ENCODE results near the gene CEP350.
A peak's percentile ranks its signal among the peaks of the same experiment; 100 is the strongest.

The CEP350 gene, protein sequence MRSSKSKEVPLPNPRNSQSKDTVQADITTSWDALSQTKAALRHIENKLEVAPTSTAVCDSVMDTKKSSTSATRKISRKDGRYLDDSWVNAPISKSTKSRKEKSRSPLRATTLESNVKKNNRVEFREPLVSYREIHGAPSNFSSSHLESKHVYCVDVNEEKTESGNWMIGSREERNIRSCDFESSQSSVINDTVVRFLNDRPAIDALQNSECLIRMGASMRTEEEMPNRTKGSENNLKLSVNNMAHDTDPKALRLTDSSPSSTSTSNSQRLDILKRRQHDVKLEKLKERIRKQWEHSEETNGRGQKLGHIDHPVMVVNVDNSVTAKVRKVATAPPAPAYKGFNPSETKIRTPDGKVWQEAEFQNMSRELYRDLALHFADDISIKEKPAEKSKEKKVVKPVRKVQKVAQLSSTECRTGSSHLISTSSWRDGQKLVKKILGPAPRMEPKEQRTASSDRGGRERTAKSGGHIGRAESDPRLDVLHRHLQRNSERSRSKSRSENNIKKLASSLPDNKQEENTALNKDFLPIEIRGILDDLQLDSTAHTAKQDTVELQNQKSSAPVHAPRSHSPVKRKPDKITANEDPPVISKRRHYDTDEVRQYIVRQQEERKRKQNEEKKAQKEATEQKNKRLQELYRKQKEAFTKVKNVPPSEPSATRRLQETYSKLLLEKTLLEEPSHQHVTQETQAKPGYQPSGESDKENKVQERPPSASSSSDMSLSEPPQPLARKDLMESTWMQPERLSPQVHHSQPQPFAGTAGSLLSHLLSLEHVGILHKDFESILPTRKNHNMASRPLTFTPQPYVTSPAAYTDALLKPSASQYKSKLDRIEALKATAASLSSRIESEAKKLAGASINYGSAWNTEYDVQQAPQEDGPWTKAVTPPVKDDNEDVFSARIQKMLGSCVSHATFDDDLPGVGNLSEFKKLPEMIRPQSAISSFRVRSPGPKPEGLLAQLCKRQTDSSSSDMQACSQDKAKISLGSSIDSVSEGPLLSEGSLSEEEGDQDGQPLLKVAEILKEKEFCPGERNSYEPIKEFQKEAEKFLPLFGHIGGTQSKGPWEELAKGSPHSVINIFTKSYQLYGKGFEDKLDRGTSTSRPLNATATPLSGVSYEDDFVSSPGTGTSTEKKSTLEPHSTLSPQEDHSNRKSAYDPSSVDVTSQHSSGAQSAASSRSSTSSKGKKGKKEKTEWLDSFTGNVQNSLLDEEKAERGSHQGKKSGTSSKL (N-terminal part only)
- 169 to 228 reads per million in 2 donors for total RNA-seq

- DNase-seq: peak; percentile 93 to 100 (median 98)
Observed at GRCh38 chr1:179954493-179955286, at the start of gene CEP350. TSS of gene CEP350 (plus strand) at chr1:179954810. CDS start at chr1:179986182, 31,372 bp downstream.

- peak in 1 of 5 experiments; percentile 19 for DNase-seq
Observed at GRCh38 chr1:179910934-179911333, 43.7 kb upstream of the CEP350 start.

DNA sequence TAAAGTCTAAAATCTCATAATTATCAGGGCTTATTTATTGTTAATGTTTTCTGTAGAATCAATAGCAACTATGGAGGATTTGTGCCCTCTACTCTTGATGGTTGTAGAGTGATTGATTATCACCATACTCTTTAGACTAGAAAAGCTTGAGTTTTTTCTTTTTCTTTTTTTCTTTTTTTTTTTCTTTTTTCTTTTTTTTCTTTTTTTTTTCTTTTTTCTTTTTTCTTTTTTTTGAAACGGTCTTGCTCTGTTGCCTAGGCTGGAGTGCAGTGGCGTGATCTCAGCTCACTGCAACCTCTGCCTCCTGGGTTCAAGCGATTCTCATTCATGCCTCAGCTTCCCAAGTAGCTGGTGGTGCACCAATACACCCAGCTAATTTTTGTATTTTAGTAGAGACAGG lies 42.8 kb upstream of the CEP350 start:
- no peak for DNase-seq

DNA sequence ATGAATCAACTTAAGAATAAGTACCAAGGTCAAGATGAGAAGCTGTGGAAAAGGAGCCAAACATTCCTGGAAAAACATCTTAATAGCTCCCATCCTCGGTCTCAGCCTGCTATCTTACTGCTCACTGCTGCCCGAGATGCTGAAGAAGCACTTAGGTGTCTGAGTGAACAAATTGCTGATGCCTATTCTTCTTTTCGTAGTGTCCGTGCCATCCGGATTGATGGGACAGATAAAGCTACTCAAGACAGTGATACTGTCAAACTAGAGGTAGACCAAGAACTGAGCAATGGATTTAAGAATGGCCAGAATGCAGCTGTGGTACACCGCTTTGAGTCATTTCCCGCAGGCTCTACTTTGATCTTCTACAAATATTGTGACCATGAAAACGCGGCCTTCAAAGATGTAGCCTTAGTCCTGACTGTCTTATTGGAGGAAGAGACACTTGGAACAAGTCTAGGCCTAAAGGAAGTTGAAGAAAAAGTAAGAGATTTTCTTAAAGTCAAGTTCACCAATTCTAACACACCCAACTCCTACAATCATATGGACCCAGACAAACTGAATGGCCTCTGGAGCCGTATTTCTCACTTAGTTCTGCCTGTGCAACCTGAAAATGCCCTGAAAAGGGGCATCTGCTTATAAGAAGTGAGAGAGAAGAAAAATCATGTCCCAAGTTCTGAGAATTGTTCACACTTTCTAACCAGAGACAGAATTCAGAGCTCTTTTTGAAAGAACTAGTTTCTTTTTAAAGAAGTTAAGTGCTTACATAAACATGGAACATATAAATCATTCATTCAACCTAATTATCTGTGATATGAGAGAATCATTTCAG lies 36.8 kb upstream of the CEP350 start:
- peak in 2 of 5 experiments; percentile 2 to 9 for DNase-seq

GRCh38 chr1:179921472-179921871 lies 33.1 kb upstream of the CEP350 start:
- no peak for DNase-seq

DNA sequence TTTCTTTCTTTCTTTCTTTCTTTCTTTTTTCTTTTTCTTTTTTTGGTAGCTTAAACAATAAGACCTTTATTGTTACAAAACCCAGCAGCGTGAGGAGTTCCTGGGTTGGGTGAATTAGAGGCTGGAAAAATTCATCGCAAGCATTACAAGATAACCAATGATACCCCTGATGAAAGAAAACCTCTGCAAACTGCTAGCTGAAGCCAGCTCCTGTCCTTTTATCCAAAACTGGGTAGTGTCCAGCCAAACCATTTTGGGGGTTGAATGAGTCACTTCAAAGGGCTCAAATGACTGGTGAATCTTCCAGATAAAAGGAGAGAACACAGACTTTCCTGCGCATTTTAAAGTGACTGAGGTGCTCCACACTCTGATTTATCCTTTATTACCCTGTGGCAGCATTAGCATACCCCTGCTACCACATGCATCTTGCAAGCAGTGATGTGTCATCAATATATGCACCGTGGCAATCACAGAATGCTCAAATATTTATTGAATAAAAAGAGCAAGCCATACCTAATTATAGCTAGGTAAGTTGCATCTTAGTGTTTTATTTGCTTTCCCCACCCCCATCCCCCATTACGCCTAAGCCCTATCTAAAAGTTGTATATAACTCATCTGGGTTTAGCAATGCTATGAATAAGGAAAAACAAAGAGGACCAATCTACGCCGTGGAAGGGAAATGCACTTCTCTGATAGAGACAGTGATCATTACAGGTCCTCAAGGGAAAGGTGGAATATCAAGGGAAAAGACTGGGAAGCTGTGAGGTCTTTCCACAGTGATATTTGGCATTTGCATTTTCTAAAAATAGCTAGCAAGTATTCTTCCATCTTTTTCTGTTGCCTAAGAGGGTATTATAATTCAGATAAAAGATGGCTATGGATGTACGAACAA lies 32.4 kb upstream of the CEP350 start:
- no peak for DNase-seq

DNA sequence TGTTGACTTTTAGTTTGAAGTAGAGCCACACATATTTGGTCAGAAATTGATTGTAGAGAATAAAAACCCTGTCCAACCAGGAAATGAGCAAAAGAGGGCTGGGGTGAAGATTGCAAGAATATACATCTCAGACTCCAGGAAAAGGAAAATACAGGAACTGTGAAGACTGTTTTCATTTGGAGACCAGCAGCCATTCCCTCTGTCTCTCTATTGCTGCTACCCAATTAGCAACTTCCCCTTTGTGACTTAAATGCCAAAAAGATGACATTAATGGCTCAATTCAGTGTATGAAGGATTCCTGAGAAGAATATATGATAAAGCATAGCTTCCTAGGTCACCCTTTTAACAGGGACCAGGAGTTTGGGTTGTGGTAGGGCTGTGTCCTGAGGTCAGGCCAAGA lies 31.6 kb upstream of the CEP350 start:
- DNase-seq: no peak

- DNase-seq: no peak
Observed at GRCh38 chr1:179924268-179924667, 30.3 kb upstream of the CEP350 start.

- DNase-seq: no peak
Observed at GRCh38 chr1:179925302-179925701, 29.3 kb upstream of the CEP350 start.

DNA sequence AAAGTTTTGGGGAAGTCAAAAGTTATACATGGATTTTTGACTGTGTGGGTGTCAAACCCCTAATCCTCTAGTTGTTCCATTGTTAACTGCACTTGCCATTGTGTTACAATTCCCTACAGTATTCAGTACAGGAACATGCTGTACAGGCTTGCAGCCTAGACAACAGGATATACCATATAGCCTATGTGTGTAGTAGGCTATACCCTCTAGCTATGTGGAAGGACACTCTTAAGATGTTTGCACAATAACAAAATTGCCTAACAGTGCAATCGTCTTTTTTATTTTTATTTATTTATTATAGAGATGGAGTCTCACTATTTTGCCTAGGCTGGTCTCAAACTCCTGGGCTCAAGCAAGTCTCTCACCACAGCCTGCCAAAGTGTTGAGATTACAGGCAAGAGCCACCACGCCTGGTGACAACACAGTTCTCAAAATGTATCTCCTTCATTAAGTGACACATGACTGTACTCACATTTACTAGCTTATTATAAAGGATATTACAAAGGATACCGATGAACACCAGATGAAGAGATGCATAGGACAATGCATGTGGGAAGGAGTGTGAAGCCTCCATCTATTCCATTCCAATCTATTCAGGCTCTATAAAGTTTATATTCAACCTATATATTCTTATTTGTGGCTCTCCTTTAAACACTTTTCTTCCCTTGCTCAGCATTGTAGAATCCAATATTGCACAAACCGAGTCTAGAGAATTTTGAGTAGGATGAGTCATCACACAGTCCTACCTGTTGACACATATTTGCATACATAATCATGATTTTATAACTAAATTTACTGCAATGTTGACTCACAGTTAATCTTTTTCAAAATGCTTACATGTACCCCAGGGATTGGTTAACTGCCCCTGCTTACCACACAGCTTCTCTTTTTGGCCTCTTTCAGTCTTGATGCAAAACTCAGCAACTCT lies 28.4 kb upstream of the CEP350 start:
- DNase-seq: no peak

DNA sequence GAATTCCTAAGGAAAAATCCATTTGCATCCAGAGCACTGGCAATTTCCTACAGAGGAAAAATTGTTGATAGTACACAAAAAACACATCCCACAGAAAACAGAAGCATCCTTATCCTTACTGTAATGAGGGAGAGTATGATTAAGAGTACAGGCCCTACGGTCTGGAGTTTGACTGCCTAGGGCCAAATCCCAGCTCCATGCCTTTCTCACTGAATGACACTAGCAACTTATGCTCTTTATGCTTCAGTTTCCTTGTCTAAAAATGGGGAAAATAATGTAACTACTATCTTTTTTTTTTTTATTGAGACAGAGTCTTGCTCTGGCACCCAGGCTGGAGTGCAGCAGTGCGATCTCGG lies 27.8 kb upstream of the CEP350 start:
- DNase-seq: no peak

DNA sequence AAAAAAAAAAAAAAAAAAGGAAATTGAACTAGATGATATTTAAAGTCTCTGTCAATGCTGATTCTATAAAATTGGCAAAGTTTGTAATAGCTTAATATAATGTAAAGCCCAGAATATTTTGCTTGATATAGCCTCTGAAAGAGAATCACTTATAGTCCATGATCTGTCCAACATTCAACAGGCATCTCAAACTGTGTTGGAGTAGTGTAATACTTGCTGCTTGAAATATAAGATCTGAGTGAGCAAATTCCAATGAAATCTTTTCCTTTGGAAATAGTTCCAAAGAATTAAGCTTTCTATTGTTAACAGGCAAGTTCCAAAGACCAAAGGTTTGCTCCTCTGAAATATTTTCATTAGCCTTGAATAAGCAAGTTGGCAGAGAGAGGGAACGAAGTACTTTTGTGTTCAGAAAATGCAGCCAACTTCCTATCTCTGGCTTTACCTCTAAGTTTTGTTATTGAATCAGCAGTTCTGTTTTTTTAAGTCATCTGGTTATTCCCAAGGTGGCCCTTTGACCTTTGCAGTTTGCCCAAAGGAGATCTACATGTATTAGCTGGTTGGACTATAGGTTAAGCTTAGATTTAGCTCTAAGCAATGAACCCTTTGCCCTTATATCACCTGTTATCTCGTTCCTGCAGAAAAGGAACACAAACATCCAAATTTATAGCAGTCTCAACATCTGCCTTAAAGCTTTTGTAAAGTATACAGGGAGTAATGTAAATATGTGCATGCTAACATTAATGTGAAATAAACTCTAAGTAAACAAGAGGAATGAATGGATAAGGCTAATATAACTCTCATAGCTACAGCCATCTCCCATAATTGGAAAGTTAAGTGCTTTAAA lies 24.4 kb upstream of the CEP350 start:
- DNase-seq: no peak

GRCh38 chr1:179930867-179931266 lies 23.7 kb upstream of the CEP350 start:
- DNase-seq: no peak

DNA sequence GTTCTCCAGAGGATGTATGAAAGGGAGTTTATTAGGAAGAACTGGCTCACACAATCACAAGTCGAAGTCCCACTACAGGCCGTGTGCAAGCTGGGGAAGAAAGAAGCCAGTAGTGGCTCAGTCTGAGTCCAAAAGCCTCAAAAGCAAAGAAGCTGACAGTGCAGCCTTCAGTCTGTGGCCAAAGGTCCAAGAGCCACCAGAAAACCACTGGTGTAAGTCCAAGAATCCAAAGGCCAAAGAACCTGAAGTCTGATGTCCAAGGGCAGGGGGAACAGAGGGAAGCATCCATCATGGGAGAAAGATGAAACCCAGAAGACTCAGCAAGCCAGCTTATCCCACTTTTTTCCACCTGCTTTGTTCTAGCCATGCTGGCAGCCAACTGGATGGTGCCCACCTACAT lies 21.4 kb upstream of the CEP350 start:
- DNase-seq: no peak

- DNase-seq: no peak
Observed at GRCh38 chr1:179935909-179936496, 18.6 kb upstream of the CEP350 start.

GRCh38 chr1:179937668-179938254 lies 16.8 kb upstream of the CEP350 start:
- no peak for DNase-seq

GRCh38 chr1:179938752-179939151 lies 15.9 kb upstream of the CEP350 start:
- no peak for DNase-seq
